Immature natural killer cell (primary cell): ENCODE results near the gene PLCH2. TPM values are rescaled to one million over a fixed set of nuclear protein-coding genes. Genes with fewer than 3 reads are reported as not detected.
"Not testable (repeated sequence)": the region's sequence is repeated elsewhere in the genome, so short reads cannot be mapped to it uniquely, and the experiment has no call there.

Source experiments
- DNase-seq, 3 donors: peaks; one replicate each; pipeline ENCODE4 v3.0.0; 2022; ENCODE audit warnings: mixed read lengths in 1 of 3
- H3K27ac Mint-ChIP-seq, 6 donors: one replicate each; pipeline ENCODE4 v1.8.0; 2020; ENCODE audit warnings: mixed read lengths in 6 of 6, mild to moderate bottlenecking in 5 of 6, inconsistent platforms in 4 of 6, moderate library complexity in 3 of 6
- H3K27me3 Mint-ChIP-seq, 3 donors: one replicate each; pipeline ENCODE4 v1.8.0; 2020 to 2021; ENCODE audit warnings: low read depth in 3 of 3, mild to moderate bottlenecking in 3 of 3, mixed read lengths in 3 of 3, moderate library complexity in 3 of 3, inconsistent platforms in 1 of 3
- H3K36me3 Mint-ChIP-seq, 3 donors: one replicate each; pipeline ENCODE4 v1.8.0; 2020; ENCODE audit warnings: mixed read lengths in 3 of 3, inconsistent platforms in 2 of 3, mild to moderate bottlenecking in 2 of 3
- H3K4me1 Mint-ChIP-seq, 2 donors: one replicate each; pipeline ENCODE4 v1.8.0; 2020; ENCODE audit warnings: inconsistent platforms in 2 of 2, mild to moderate bottlenecking in 2 of 2, mixed read lengths in 2 of 2, moderate library complexity in 1 of 2
- H3K4me3 Mint-ChIP-seq, 5 donors: one replicate each; pipeline ENCODE4 v1.8.0; 2020; ENCODE audit warnings: mild to moderate bottlenecking in 5 of 5, mixed read lengths in 5 of 5, inconsistent platforms in 3 of 5, moderate library complexity in 3 of 5
- H3K9me3 Mint-ChIP-seq, 6 donors: one replicate each; pipeline ENCODE4 v1.8.0; 2020; ENCODE audit warnings: mild to moderate bottlenecking in 6 of 6, mixed read lengths in 6 of 6, inconsistent platforms in 4 of 6, moderate library complexity in 3 of 6
- polyA plus RNA-seq, 3 donors: library from polyadenylated mRNA; unstranded; fragments of 300-500 nt; fragmentation: Illumina TruSeq; gene quantifications; one replicate each; pipeline ENCODE4 v1.2.3, GENCODE V29; 2021

PLCH2 gene
- polyA plus RNA-seq, 3 donors from 2014 or later, result 2.9 to 5.1 TPM; not detected in 1

DNA sequence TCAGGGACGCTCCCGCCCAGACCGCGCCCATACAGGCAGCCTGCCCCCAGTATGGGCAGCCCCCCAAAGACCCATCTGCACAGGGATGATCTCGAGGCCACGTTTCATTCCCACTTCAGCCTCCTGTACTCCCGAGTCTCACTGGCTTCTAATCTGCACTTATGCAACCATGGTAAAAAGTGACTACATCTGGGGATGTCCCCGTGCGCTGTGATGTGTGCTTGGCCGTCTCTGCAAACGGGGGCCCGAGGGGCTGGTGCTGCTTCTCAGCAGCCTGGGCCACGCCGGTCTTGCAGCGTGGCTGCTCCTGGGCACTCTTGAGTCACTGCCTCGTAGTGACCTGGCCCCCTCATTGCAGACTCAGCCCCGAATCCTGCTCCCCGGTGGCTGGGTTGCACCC lies 17.4 kb upstream of the PLCH2 start:
- H3K27ac Mint-ChIP-seq, result no peak overlapping the region
- H3K4me3 Mint-ChIP-seq, result no peak overlapping the region
- H3K36me3 Mint-ChIP-seq, result no peaks in the 10 kb centered on the region
- no peaks in the 10 kb centered on the region for H3K9me3 Mint-ChIP-seq
- no peaks in the 10 kb centered on the region for H3K27me3 Mint-ChIP-seq
- H3K4me1 Mint-ChIP-seq, result peaks cover 0 to 2% of the 10 kb centered on the region in 2 donors
- no peak for DNase-seq

DNA sequence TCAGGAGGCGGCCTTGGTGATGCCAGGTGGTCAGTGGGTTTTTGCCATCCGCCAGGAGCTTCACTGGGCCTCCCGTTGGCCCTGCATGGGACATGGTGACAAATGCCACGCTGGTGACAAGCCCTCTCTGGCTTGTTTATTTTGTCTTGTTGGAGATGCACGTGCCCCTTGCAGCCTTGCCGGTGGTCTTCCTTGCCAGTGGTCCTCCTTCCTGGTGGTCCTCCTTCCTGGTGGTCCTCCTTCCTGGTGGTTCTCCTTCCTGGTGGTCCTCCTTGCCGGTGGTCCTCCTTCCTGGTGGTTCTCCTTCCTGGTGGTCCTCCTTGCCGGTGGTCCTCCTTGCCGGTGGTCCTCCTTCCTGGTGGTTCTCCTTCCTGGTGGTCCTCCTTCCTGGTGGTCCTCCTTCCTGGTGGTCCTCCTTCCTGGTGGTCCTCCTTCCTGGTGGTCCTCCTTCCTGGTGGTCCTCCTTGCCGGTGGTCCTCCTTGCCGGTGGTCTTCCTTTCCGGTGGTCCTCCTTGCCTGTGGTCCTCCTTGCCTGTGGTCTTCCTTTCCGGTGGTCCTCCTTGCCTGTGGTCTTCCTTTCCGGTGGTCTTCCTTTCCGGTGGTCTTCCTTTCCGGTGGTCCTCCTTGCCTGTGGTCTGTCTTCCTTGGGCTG lies 16.9 kb upstream of the PLCH2 start:
- not testable (repeated sequence) for H3K4me1 Mint-ChIP-seq, H3K36me3 Mint-ChIP-seq, H3K27me3 Mint-ChIP-seq, DNase-seq, H3K9me3 Mint-ChIP-seq, H3K4me3 Mint-ChIP-seq
- peak overlapping the region in 1 of 6 donors; percentile 40 for H3K27ac Mint-ChIP-seq

DNA sequence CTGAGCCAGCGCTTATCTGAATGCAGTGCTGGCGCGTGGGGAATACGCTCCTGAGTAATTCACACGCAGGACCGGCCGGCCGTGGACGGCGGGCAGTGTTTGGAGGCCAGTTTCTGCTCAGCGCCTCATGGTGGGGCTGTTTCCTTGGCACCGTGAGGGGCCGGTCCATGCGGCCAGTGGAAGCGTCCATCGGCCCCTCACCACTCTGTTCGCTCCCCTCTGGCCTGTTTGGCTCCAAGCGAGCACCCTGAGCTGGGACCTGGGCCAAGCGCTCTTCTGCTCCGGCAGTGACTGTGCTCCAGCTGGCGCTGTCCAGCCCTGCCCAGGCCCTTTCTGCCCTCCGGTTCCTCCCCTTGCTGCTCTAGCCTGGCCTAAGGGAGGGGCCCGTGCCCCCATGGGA lies 16.3 kb upstream of the PLCH2 start:
- H3K4me1 Mint-ChIP-seq, result peaks cover 0 to 2% of the 10 kb centered on the region in 2 donors
- peaks cover 0 to 2% (median 0%) of the 10 kb centered on the region in 3 donors for H3K27me3 Mint-ChIP-seq
- DNase-seq, result no peak
- H3K36me3 Mint-ChIP-seq, result no peaks in the 10 kb centered on the region
- no peak overlapping the region for H3K4me3 Mint-ChIP-seq
- H3K27ac Mint-ChIP-seq, result peak overlapping the region in 1 of 6 donors; percentile 40
- H3K9me3 Mint-ChIP-seq, result no peaks in the 10 kb centered on the region

DNA sequence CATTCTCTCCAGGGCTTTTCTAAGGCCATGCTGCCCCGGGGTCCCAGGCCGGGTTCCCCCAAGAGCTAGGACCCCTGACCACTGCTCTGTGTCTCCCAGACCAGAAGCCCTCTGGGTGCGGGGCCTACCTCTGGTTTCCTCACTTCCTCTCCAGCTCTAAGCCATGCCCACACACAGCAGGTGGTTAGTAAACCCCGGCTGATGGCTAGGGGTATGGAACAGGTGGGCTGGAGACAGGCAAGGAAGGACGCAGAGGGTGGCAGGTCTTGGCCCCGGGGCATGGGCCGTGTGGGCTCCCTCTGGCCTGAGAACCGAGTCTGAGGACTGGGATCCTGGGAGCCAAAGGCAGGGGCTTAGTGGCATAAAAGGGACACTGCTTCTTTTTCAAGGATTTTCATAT lies 15.9 kb upstream of the PLCH2 start:
- no peak overlapping the region for H3K27ac Mint-ChIP-seq
- H3K4me3 Mint-ChIP-seq, result no peak overlapping the region
- H3K36me3 Mint-ChIP-seq, result no peaks in the 10 kb centered on the region
- DNase-seq, result no peak
- H3K27me3 Mint-ChIP-seq, result peaks cover 0 to 3% (median 0%) of the 10 kb centered on the region in 3 donors
- peaks cover 0 to 2% of the 10 kb centered on the region in 2 donors for H3K4me1 Mint-ChIP-seq
- H3K9me3 Mint-ChIP-seq, result no peaks in the 10 kb centered on the region

DNA sequence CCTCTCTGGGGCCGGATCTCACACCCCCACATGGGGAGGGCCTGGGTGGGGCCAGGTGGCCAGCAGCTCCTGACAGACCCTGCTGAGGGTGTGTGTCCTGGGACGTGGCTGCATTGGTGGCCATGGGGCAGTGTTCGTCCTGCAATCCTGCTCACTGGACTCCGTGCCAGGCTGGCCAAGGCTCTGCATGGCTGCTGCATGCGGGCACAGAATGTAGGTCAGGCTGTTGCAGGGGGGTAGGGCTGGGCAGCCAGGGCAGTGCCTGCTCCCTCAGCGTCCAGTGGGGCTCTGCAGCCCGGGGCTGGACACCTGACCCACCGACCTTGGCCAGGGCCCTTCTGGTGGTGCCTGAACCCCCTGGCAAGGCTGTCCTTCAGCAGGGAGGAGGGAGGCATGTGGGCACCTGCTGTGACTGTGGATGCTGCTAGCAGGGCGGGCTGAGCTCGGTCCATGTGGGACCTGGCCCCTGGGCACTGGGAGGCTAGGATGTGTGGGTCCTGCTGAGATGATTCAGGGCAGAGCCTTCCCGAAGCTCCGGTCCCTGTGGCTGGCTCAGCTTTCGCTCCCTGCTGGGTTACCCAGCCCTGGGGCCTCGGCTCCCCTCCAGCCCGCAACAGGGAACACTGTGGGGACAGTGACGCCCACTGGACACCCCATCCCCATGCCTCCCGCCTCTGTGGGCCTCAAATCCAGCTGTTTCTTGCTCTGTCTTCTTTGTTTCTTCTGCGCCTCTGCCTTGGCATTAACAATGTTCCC lies 14.9 kb upstream of the PLCH2 start:
- Mint-ChIP-seq H3K4me3 (no peak overlapping the region), H3K27ac (no peak overlapping the region), H3K36me3 (no peaks in the 10 kb centered on the region), H3K27me3 (peaks cover 0 to 3% (median 0%) of the 10 kb centered on the region in 3 donors), H3K9me3 (no peaks in the 10 kb centered on the region), H3K4me1 (peaks cover 0 to 2% of the 10 kb centered on the region in 2 donors)
- DNase-seq, result no peak

DNA sequence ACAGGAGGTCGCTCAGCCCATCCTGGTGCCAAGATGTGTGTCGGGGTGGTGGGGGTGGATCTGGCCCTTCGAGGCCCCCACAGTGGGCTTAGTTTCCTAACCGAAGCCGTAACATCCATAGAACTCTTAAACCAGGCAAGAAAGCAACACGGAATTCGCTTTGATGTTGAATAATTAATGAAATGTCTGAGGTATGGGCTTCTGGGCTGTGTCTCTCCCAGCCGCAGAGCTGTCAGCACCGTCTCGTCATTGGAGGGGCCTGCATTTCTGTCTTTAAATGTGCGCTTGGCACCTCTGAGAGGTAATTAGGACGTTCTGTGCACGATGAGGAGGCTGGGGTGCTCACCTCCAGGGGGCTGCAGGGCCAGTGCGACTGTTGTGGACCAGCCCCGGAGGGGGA lies 13.3 kb upstream of the PLCH2 start:
- no peak overlapping the region for H3K27ac Mint-ChIP-seq
- no peak for DNase-seq
- peaks cover 0 to 3% of the 10 kb centered on the region in 2 donors for H3K4me1 Mint-ChIP-seq
- no peak overlapping the region for H3K4me3 Mint-ChIP-seq
- peaks cover 0 to 3% (median 0%) of the 10 kb centered on the region in 3 donors for H3K27me3 Mint-ChIP-seq
- no peaks in the 10 kb centered on the region for H3K9me3 Mint-ChIP-seq
- no peaks in the 10 kb centered on the region for H3K36me3 Mint-ChIP-seq

DNA sequence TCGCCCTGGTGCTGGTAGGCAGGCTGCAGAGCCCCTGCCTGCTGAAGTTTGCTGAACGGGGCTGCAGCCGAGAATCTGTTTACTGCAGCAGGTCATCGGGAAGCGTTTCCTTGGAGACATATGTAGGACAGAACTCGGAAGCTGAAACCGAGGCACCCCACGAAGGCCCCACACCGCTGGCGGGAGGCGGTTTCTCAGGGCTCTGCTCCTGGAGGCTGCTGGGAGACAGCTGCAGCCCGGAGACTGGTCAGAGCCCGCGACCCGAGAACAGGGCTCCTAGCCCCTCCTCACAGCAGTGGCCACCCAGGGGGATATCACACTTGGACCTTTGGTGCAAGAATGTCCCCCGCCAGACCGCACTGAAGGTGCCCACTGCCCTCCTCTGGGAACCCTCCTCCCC lies 12.7 kb upstream of the PLCH2 start:
- H3K4me3 Mint-ChIP-seq, result no peak overlapping the region
- H3K27me3 Mint-ChIP-seq, result peaks cover 0 to 3% (median 0%) of the 10 kb centered on the region in 3 donors
- H3K36me3 Mint-ChIP-seq, result no peaks in the 10 kb centered on the region
- peaks cover 0 to 7% of the 10 kb centered on the region in 2 donors for H3K4me1 Mint-ChIP-seq
- no peak overlapping the region for H3K27ac Mint-ChIP-seq
- DNase-seq, result no peak
- no peaks in the 10 kb centered on the region for H3K9me3 Mint-ChIP-seq

DNA sequence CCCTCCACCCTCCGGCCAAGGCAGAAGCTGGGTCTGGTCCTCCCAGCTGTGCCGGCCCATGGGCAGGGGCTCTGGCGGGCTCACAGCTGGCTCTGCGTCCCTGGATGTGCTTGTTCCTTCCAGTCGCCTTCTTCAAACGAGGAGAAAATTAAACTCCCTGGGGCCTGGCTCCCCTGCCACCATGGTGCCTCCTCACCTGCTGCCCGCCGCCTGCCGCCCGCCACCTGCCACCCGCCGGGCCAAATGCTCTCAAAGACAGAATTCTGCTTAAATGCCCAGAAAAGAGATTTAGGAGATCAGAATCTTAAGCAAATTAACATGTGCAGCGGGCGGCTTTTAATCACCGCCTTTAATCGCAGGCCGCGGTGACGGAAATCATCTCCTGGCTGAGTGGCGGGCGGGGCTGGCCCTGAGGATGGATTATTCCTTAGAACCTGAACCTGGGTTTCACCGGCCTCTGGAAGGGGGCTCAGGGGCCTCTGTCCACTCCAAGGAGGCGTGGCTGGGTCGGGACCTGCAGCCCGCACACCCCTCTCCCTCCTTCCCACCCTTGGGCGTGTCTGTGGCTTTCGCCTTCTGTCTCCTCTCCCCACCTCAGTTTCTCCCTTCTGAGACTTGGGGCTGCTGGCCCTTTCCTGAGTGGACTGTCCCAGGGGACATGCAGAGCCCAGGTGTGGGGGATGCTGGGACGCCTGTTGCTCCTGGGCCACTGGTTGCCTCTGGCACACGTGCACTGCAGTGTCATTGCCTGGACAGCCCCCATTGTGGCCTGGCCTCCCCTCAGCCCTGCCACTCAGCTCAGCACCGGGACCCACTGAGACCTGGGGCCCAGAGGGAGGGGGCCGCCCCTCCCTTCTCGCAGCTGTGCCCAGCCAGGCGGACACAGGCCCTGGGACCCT lies 10.5 kb upstream of the PLCH2 start:
- no peak overlapping the region for H3K27ac Mint-ChIP-seq
- no peaks in the 10 kb centered on the region for H3K36me3 Mint-ChIP-seq
- no peak overlapping the region for H3K4me3 Mint-ChIP-seq

DNA sequence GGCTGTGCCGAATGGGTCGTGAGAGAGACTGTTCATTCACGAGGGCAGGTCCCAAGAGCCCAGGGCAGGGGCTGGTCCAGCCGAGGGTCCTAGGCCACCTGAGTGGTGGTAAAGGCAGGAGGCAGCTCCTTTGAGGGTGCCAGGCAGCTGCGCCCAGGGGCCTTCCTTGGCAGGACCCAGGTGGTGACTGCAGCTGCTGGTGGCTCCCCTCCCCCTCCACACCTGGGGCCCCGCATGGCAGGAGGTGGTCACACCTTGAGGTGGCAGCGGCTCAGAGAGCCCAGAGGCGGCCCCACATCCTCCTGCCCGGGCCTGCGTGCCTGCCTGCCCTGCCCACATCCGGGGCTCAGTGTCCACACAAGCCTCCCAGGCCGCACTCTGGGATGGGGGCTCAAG lies 9.8 kb upstream of the PLCH2 start:
- peaks cover 0 to 9% of the 10 kb centered on the region in 2 donors for H3K4me1 Mint-ChIP-seq
- no peaks in the 10 kb centered on the region for H3K9me3 Mint-ChIP-seq
- no peaks in the 10 kb centered on the region for H3K36me3 Mint-ChIP-seq
- H3K27me3 Mint-ChIP-seq, result peaks cover 0 to 8% (median 3%) of the 10 kb centered on the region in 3 donors
- no peak overlapping the region for H3K27ac Mint-ChIP-seq
- H3K4me3 Mint-ChIP-seq, result peak overlapping the region in 1 of 5 donors; percentile 65
- no peak for DNase-seq

More for the DNA sequence above, 10.5 kb upstream of the PLCH2 start:
- H3K9me3 Mint-ChIP-seq, result no peaks in the 10 kb centered on the region
- H3K4me1 Mint-ChIP-seq, result peaks cover 0 to 9% of the 10 kb centered on the region in 2 donors
- H3K27me3 Mint-ChIP-seq, result peaks cover 0 to 8% (median 3%) of the 10 kb centered on the region in 3 donors
- DNase-seq, result no peak

DNA sequence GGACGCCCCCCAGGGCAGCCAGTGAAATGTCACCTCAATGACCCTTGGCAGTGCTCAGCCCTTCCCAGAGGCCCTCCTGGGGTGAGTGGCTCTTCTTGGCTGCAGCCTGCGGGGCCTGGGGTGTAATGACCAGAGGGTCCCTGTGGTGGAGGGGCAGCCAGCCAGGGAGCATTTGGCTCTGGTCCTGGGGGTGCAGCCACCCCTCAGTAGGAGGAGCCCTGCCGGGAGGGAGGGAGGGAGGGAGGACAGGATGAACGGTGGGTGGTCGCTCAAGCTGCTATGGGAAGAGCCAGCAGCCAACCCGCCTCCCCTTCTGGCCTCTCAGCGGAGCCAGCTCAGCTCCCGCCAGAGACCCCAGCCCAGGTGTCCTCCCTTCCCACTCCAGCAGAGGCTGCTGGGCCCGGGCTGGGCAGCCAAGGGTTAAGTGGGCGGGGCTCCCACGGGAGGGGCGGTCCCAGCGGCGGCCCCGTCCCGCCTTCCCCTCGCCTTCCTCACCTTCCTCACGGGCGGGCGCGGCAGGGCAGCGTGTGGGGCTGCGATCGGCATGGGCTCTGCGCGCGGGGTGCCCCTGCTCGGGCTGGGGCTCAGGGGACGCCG lies 9.0 kb upstream of the PLCH2 start:
- Mint-ChIP-seq H3K9me3 (no peaks in the 10 kb centered on the region), H3K27me3 (peaks cover 0 to 8% (median 3%) of the 10 kb centered on the region in 3 donors), H3K4me1 (peaks cover 0 to 9% of the 10 kb centered on the region in 2 donors), H3K36me3 (no peaks in the 10 kb centered on the region), H3K4me3 (no peak overlapping the region), H3K27ac (no peak overlapping the region)
- peak; percentile 11 to 22 (median 16) for DNase-seq

DNA sequence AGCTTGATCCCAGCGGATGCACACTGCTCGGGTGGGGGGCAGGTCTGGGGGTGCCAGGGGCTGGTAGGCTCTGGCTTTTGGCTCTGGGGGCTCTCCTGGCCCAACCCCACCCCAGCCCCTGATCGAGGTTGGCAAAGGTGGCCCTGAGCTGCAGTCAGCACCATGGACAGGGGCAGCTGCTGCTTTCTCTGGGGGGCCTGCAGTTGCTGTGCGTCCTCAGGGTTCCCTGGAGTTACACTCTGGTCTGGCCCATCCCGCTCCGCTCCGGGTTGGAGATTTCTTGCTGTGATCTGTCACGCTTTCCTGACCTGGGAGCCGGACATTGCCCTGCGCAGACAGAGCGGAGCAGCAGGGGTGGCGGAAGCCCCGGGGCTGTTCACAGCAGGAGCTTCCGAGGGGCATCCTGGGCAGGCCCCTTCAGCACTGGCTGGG lies 8.0 kb upstream of the PLCH2 start:
- Mint-ChIP-seq H3K36me3 (no peaks in the 10 kb centered on the region), H3K4me1 (peaks cover 0 to 9% of the 10 kb centered on the region in 2 donors), H3K27me3 (peaks cover 0 to 8% (median 3%) of the 10 kb centered on the region in 3 donors), H3K4me3 (no peak overlapping the region), H3K9me3 (no peaks in the 10 kb centered on the region), H3K27ac (no peak overlapping the region)
- peak; percentile 23 to 43 (median 34) for DNase-seq

DNA sequence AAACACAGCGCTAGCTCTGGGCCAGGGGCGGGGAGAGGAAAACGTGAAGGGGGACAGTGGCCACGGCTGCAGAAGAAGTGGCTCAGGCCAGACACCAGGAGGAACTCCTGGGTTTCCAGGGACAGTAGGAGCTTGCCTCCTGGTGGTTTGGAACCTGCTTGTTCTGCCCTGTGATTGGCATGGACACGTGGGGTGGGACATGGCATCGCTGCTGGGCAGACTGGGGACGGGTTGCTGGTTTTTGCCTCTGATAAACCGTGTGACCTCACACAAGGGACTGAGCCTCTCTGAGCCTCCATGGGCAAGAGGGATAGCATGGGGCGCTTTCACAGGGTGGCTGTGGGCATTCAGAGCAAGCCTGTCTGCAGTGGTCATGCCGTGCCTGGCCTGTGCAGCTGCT lies 7.5 kb upstream of the PLCH2 start:
- Mint-ChIP-seq H3K27ac (no peak overlapping the region), H3K36me3 (no peaks in the 10 kb centered on the region), H3K4me1 (peaks cover 0 to 9% of the 10 kb centered on the region in 2 donors), H3K27me3 (peaks cover 0 to 8% (median 3%) of the 10 kb centered on the region in 3 donors), H3K4me3 (peak overlapping the region in 2 of 5 donors; percentile 30 to 42), H3K9me3 (no peaks in the 10 kb centered on the region)
- no peak for DNase-seq

DNA sequence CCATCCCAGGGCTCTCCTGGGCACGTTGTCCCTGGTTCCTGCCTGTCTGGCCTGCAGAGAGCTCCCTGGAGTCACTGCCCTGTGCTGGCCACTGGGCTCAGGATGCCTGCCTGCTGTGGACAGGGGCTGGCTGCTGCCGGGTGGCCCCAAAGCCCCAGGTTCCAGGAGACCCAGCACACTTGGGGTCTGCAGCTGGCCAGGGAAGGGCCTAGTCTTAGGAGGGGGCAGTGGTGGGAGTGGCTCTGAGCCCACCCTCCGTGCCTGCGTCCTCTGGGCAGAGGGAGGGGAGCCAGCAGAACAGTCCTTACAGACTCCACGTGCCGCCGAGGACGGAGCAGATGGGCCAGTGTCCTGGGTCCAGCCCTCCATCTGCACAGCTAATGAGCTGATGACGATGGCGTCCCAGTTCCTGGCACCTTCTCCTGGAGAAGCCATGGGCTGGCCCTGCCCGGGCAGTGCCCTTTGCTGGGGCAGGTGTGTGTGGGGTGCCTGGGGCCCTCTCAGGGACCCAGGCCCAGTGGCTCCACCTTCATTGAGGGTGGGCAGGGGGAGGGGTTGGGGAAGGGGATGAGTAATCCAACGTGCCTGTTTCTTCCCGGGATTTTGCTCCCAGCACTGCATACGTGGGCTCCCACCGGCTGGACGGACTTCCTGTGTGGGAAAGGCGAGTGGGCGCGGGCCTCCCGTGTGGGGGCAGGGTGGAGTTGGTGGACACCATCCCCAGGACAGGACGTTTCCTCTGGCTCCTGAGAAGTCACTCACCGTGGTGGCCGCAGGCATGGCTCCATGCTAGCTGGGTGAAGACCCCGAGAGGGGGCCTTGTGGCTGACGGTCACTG lies 6.8 kb upstream of the PLCH2 start:
- Mint-ChIP-seq H3K27me3 (peaks cover 0 to 8% (median 3%) of the 10 kb centered on the region in 3 donors), H3K4me1 (peaks cover 0 to 9% of the 10 kb centered on the region in 2 donors), H3K36me3 (no peaks in the 10 kb centered on the region), H3K4me3 (no peak overlapping the region), H3K27ac (no peak overlapping the region), H3K9me3 (no peaks in the 10 kb centered on the region)
- no peak for DNase-seq
